Measurements from ENCODE around the gene ANAPC16. TPM values are rescaled to one million over a fixed set of nuclear protein-coding genes. Genes with fewer than 3 reads are reported as not detected.

Gene ANAPC16
- total RNA-seq, 1 experiment from 2014 or later: 71.1 TPM

DNA sequence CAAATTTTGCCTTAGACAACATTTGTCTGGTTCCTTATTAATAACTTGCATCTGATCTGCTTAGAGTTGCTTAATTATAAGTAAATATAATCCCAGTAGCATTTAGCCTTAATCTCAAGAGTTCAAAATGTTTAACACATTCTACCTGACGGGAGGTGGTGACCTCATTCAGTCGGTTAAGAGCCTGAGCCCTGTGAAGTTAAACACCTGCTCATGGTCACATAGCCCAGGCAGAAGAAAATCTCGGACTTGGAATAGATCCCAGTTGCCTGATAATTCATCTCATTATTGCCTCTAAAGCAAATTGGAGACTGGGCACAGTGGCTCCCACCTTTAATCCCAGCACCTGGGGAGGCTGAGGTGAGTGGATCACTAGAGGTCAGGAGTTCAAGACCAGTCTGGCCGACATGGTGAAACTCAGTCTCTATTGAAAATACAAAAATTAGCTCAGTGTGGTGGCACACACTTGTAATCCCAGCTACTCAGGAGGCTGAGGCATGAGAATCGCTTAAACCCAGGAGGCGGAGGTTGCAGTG is 18.8 kb downstream of the ANAPC16 start:
- BruUV-seq (replicated peaks): no TSS peak
- no peak overlapping the region for H2AFZ ChIP-seq (ENCODE audit: low read depth, low read length, poor library complexity, severe bottlenecking)
- ATAC-seq: no peak
- H3K27me3 ChIP-seq (ENCODE audit: insufficient read depth, low read length): no peaks in the 10 kb centered on the region
- H3K9me2 ChIP-seq (ENCODE audit: insufficient read depth): no peaks in the 10 kb centered on the region
- H3K4me3 ChIP-seq (replicated peaks in 1 of 2; ENCODE audit: low read depth in 1 of 2, low read length in 2 of 2): no peak overlapping the region
- no peaks in the 10 kb centered on the region for H3K9me3 ChIP-seq (ENCODE audit: control insufficient read depth in 1 of 2, insufficient read depth in 1 of 2, low read depth in 1 of 2, low read length in 2 of 2)
- peaks cover 4 to 26% of the 10 kb centered on the region in 2 experiments; a peak in 3 of 4 replicates for H3K36me3 ChIP-seq (ENCODE audit: control insufficient read depth in 1 of 2, insufficient read depth in 2 of 2, low read length in 2 of 2)
- no peaks in the 10 kb centered on the region for H3K4me1 ChIP-seq (ENCODE audit: control insufficient read depth in 1 of 2, insufficient read depth in 2 of 2, low read length in 2 of 2)
- intact Hi-C loops (cut with micrococcal nuclease): no loop called here
- no peak overlapping the region for H3K9ac ChIP-seq (ENCODE audit: low read length)
- ChIA-PET CTCF (no interaction called here), RAD21 (ENCODE audit: low non-redundant PET in 1 of 2, low total read pairs in 2 of 2, uncharacterized antibody in 2 of 2, unreplicated experiment in 2 of 2) (no interaction called here), POLR2A (no interaction called here)
- H3K79me2 ChIP-seq (ENCODE audit: insufficient read depth, low read length): peaks cover 3% of the 10 kb centered on the region; the same call in 1 of the 2 replicates
- H3K4me2 ChIP-seq (ENCODE audit: low read length): no peak overlapping the region
- H3K27ac ChIP-seq (ENCODE audit: low read depth, low read length): no peak overlapping the region
- DNase-seq (ENCODE audit: low read depth, low spot score): no peak
- TF ChIP-seq YY1 (IDR thresholded peaks at IDR 0.05; ENCODE audit: extremely low read depth, insufficient replicate concordance, low read depth, low read length): no peak
- no peak for TF ChIP-seq SP1 (IDR thresholded peaks at IDR 0.05; ENCODE audit: low read depth)
- no peak for TF ChIP-seq POLR2A (IDR thresholded peaks at IDR 0.05; ENCODE audit: borderline replicate concordance, extremely low read depth, insufficient read depth, insufficient read length)
- no peak for TF ChIP-seq EZH2 (IDR thresholded peaks at IDR 0.05)
- TF ChIP-seq, protein P1, sequence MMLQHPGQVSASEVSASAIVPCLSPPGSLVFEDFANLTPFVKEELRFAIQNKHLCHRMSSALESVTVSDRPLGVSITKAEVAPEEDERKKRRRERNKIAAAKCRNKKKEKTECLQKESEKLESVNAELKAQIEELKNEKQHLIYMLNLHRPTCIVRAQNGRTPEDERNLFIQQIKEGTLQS (IDR thresholded peaks at IDR 0.05): no peak
- TF ChIP-seq RAD21 (IDR thresholded peaks at IDR 0.05; ENCODE audit: low read depth): no peak
- no peak for TF ChIP-seq ZNF274 (IDR thresholded peaks at IDR 0.05; ENCODE audit: low read depth, low read length)
- no peak for TF ChIP-seq SIN3A (IDR thresholded peaks at IDR 0.05; ENCODE audit: low read depth)
- TF ChIP-seq JUND (IDR thresholded peaks at IDR 0.05): no peak
- TF ChIP-seq, protein P2, sequence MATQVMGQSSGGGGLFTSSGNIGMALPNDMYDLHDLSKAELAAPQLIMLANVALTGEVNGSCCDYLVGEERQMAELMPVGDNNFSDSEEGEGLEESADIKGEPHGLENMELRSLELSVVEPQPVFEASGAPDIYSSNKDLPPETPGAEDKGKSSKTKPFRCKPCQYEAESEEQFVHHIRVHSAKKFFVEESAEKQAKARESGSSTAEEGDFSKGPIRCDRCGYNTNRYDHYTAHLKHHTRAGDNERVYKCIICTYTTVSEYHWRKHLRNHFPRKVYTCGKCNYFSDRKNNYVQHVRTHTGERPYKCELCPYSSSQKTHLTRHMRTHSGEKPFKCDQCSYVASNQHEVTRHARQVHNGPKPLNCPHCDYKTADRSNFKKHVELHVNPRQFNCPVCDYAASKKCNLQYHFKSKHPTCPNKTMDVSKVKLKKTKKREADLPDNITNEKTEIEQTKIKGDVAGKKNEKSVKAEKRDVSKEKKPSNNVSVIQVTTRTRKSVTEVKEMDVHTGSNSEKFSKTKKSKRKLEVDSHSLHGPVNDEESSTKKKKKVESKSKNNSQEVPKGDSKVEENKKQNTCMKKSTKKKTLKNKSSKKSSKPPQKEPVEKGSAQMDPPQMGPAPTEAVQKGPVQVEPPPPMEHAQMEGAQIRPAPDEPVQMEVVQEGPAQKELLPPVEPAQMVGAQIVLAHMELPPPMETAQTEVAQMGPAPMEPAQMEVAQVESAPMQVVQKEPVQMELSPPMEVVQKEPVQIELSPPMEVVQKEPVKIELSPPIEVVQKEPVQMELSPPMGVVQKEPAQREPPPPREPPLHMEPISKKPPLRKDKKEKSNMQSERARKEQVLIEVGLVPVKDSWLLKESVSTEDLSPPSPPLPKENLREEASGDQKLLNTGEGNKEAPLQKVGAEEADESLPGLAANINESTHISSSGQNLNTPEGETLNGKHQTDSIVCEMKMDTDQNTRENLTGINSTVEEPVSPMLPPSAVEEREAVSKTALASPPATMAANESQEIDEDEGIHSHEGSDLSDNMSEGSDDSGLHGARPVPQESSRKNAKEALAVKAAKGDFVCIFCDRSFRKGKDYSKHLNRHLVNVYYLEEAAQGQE (IDR thresholded peaks at IDR 0.05; ENCODE audit: low read depth): no peak
- TF ChIP-seq CBX3 (IDR thresholded peaks at IDR 0.05; ENCODE audit: low read depth): no peak
- TF ChIP-seq, protein P3, sequence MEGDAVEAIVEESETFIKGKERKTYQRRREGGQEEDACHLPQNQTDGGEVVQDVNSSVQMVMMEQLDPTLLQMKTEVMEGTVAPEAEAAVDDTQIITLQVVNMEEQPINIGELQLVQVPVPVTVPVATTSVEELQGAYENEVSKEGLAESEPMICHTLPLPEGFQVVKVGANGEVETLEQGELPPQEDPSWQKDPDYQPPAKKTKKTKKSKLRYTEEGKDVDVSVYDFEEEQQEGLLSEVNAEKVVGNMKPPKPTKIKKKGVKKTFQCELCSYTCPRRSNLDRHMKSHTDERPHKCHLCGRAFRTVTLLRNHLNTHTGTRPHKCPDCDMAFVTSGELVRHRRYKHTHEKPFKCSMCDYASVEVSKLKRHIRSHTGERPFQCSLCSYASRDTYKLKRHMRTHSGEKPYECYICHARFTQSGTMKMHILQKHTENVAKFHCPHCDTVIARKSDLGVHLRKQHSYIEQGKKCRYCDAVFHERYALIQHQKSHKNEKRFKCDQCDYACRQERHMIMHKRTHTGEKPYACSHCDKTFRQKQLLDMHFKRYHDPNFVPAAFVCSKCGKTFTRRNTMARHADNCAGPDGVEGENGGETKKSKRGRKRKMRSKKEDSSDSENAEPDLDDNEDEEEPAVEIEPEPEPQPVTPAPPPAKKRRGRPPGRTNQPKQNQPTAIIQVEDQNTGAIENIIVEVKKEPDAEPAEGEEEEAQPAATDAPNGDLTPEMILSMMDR (IDR thresholded peaks at IDR 0.05 in 2 of 3, conservative IDR thresholded peaks at IDR 0.05 in 1 of 3; ENCODE audit: borderline replicate concordance in 1 of 3, insufficient read depth in 1 of 3, low read depth in 2 of 3, low read length in 2 of 3): no peak
- TF ChIP-seq SRF (IDR thresholded peaks at IDR 0.05; ENCODE audit: low read depth): no peak
- H4K20me1 ChIP-seq (ENCODE audit: insufficient read depth): no peaks in the 10 kb centered on the region
